Dendritic cell treated with granulocyte-macrophage colony-stimulating factor and Interleukin-4, amounts not matched to agents 40 ng/mL and 50 ng/mL, for 4 days (primary cell): ENCODE data around the gene MUSTN1.

ENCODE experiments used
- H3K27ac Mint-ChIP-seq: one replicate; pipeline ENCODE4 v1.8.0; 2022; ENCODE audit warnings: mild to moderate bottlenecking, mixed read lengths
- H3K27me3 Mint-ChIP-seq: one replicate; pipeline ENCODE4 v1.8.0; 2022; ENCODE audit warnings: mild to moderate bottlenecking, mixed read lengths
- H3K36me3 Mint-ChIP-seq: one replicate; pipeline ENCODE4 v1.8.0; 2022; ENCODE audit warnings: low read depth, mixed read lengths
- H3K4me1 Mint-ChIP-seq: one replicate; pipeline ENCODE4 v1.8.0; 2022; ENCODE audit warnings: low read depth, mixed read lengths
- H3K4me3 Mint-ChIP-seq: one replicate; pipeline ENCODE4 v1.8.0; 2022; ENCODE audit warnings: mild to moderate bottlenecking, moderate library complexity, mixed read lengths
- H3K9me3 Mint-ChIP-seq: one replicate; pipeline ENCODE4 v1.8.0; 2022; ENCODE audit warnings: mixed read lengths
- intact Hi-C: fragments of 100-400 bp; cut with micrococcal nuclease; formaldehyde crosslinking; loops from one replicate; pipeline ENCODE4 v1.15.0; 2022

The MUSTN1 gene

DNA sequence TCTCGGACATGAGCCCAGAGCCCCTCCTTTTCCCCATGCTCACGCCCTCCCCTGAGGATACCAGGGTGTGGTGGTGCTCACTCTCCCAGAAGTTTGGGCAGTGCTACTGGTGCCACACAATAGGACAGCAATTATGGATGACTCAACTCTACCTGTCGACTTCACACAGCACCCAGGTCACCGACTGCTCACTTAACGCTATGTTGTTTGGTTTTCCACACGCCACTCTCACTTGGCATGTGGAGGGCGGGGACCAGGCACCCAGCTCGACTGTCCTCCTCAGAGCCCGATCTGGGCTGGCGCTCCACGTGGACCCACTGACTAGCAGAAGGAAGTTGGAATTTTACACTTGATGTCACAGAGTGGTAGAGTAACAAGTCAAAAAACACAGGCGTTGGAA lies 31.6 kb upstream of the MUSTN1 start:
- Mint-ChIP-seq H3K9me3 (peaks cover 43% of the 10 kb centered on the region), H3K36me3 (peaks cover 40% of the 10 kb centered on the region), H3K27ac (no peak overlapping the region), H3K27me3 (no peaks in the 10 kb centered on the region), H3K4me3 (no peak overlapping the region), H3K4me1 (peaks cover 8% of the 10 kb centered on the region)
- intact Hi-C loops, result no loop called here

DNA sequence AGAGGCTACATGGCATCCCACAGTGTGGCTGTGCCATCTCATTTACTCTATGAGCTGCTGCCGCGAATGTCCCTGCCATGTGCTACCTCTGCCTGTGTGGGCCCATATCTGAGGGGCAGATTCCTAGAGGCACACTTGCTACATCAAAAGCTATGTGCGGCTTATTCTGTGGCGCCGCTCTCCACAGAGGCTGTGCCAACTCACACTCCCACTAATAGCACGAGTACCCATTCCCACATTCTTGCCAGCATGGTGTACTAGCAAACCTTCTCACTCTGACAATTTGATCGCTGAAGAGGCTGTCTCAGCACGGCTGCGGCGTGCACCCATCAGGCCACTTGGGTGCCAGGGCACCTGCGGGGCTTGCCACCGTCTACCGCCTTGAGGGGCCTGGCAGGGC lies 31.2 kb upstream of the MUSTN1 start:
- H3K27me3 Mint-ChIP-seq, result no peaks in the 10 kb centered on the region
- no peak overlapping the region for H3K27ac Mint-ChIP-seq
- no peak overlapping the region for H3K4me3 Mint-ChIP-seq
- peaks cover 41% of the 10 kb centered on the region for H3K36me3 Mint-ChIP-seq
- intact Hi-C loops, result no loop called here
- H3K9me3 Mint-ChIP-seq, result peaks cover 43% of the 10 kb centered on the region
- H3K4me1 Mint-ChIP-seq, result peaks cover 8% of the 10 kb centered on the region

GRCh38 chr3:52860424-52860768 lies 25.6 kb upstream of the MUSTN1 start:
- no peak overlapping the region for H3K4me3 Mint-ChIP-seq
- H3K9me3 Mint-ChIP-seq, result peaks cover 28% of the 10 kb centered on the region
- intact Hi-C loops, result no loop called here
- H3K27me3 Mint-ChIP-seq, result no peaks in the 10 kb centered on the region
- H3K27ac Mint-ChIP-seq, result no peak overlapping the region
- H3K4me1 Mint-ChIP-seq, result peaks cover 12% of the 10 kb centered on the region
- H3K36me3 Mint-ChIP-seq, result peaks cover 54% of the 10 kb centered on the region

- no peaks in the 10 kb centered on the region for H3K27me3 Mint-ChIP-seq
- intact Hi-C loops, result no loop called here
- H3K4me3 Mint-ChIP-seq, result no peak overlapping the region
- H3K27ac Mint-ChIP-seq, result no peak overlapping the region
- peaks cover 12% of the 10 kb centered on the region for H3K4me1 Mint-ChIP-seq
- peaks cover 55% of the 10 kb centered on the region for H3K36me3 Mint-ChIP-seq
- peaks cover 22% of the 10 kb centered on the region for H3K9me3 Mint-ChIP-seq
Measured at GRCh38 chr3:52859686-52860423, 25.0 kb upstream of the MUSTN1 start.

- Mint-ChIP-seq H3K4me1 (peaks cover 12% of the 10 kb centered on the region), H3K4me3 (no peak overlapping the region), H3K27me3 (no peaks in the 10 kb centered on the region), H3K9me3 (peaks cover 4% of the 10 kb centered on the region), H3K36me3 (peaks cover 53% of the 10 kb centered on the region), H3K27ac (no peak overlapping the region)
- intact Hi-C loops, result no loop called here
Measured at GRCh38 chr3:52857864-52858263, 23.0 kb upstream of the MUSTN1 start.

DNA sequence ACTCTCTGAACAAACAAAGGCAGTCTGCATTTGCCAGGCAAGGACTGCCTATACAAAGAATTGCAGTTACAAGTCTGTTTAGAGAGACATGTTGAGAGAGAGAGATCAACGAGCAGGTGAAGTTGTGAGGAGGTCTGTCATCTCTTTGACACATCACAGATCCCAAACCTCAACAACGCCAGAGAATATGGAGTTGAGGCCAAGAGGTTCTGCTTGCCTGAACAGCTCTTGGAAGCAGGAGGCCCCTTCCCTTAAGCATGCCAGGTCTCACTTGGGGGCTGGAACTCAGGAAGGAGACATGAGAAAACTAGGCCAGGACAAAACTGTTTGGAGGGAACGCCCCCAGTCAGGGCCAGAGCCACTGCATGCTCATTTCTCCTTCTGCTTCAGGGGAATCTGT lies 22.3 kb upstream of the MUSTN1 start:
- H3K4me1 Mint-ChIP-seq, result peaks cover 11% of the 10 kb centered on the region
- H3K36me3 Mint-ChIP-seq, result peaks cover 55% of the 10 kb centered on the region
- intact Hi-C loops, result no loop called here
- no peak overlapping the region for H3K4me3 Mint-ChIP-seq
- no peak overlapping the region for H3K27ac Mint-ChIP-seq
- no peaks in the 10 kb centered on the region for H3K27me3 Mint-ChIP-seq
- H3K9me3 Mint-ChIP-seq, result no peaks in the 10 kb centered on the region

- intact Hi-C loops, result no loop called here
- peaks cover 59% of the 10 kb centered on the region for H3K36me3 Mint-ChIP-seq
- no peak overlapping the region for H3K4me3 Mint-ChIP-seq
- no peaks in the 10 kb centered on the region for H3K27me3 Mint-ChIP-seq
- H3K9me3 Mint-ChIP-seq, result no peaks in the 10 kb centered on the region
- H3K4me1 Mint-ChIP-seq, result peaks cover 6% of the 10 kb centered on the region
- no peak overlapping the region for H3K27ac Mint-ChIP-seq
Measured at GRCh38 chr3:52856666-52857065, 21.8 kb upstream of the MUSTN1 start.

- H3K27ac Mint-ChIP-seq, result no peak overlapping the region
Measured at GRCh38 chr3:52854013-52854412, 19.2 kb upstream of the MUSTN1 start.

GRCh38 chr3:52852419-52852818 lies 17.6 kb upstream of the MUSTN1 start:
- Mint-ChIP-seq H3K36me3 (peaks cover 89% of the 10 kb centered on the region), H3K9me3 (no peaks in the 10 kb centered on the region), H3K27ac (no peak overlapping the region), H3K4me1 (peaks cover 4% of the 10 kb centered on the region), H3K27me3 (no peaks in the 10 kb centered on the region), H3K4me3 (no peak overlapping the region)
- intact Hi-C loops, result loop anchor here (5.0 kb wide), 3 partner anchors 80 to 220 kb away; no protein-coding TSS in a partner anchor

More at GRCh38 chr3:52854013-52854412, 19.2 kb upstream of the MUSTN1 start:
- H3K27me3 Mint-ChIP-seq, result no peaks in the 10 kb centered on the region
- peaks cover 73% of the 10 kb centered on the region for H3K36me3 Mint-ChIP-seq
- no peaks in the 10 kb centered on the region for H3K9me3 Mint-ChIP-seq
- intact Hi-C loops, result loop anchor here (5.0 kb wide), 3 partner anchors 78 to 218 kb away; no protein-coding TSS in a partner anchor
- H3K4me1 Mint-ChIP-seq, result peaks cover 4% of the 10 kb centered on the region
- H3K4me3 Mint-ChIP-seq, result no peak overlapping the region

- H3K27me3 Mint-ChIP-seq, result no peaks in the 10 kb centered on the region
- H3K4me3 Mint-ChIP-seq, result no peak overlapping the region
- H3K9me3 Mint-ChIP-seq, result no peaks in the 10 kb centered on the region
- H3K4me1 Mint-ChIP-seq, result peaks cover 6% of the 10 kb centered on the region
- peaks cover 88% of the 10 kb centered on the region for H3K36me3 Mint-ChIP-seq
- H3K27ac Mint-ChIP-seq, result no peak overlapping the region
- intact Hi-C loops, result loop anchor here (5.0 kb wide), 3 partner anchors 81 to 221 kb away; no protein-coding TSS in a partner anchor
Measured at GRCh38 chr3:52851348-52851747, 16.5 kb upstream of the MUSTN1 start.

DNA sequence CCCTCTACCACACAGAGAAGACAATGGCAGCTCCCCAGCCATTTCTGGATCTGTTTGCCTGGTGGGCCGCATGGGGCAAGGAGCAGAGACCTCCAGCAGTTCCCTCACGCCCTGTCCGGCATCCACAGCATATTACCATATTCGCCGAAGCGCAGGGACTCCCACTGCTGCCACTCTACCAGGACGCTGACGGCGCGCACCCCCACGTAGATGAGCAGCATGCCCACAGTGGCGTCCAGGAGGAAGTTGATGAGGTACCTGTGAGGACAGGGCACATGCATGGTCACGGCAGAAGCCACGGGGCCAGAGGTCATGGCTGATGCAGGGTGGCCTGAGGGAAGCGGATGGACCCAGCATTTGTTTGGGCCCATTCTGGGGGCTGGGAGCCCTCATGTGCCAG lies 14.8 kb upstream of the MUSTN1 start:
- H3K27me3 Mint-ChIP-seq, result no peaks in the 10 kb centered on the region
- H3K36me3 Mint-ChIP-seq, result peaks cover 79% of the 10 kb centered on the region
- no peak overlapping the region for H3K4me3 Mint-ChIP-seq

GRCh38 chr3:52848617-52849016 lies 13.8 kb upstream of the MUSTN1 start:
- Mint-ChIP-seq H3K27ac (no peak overlapping the region), H3K36me3 (peaks cover 83% of the 10 kb centered on the region), H3K27me3 (no peaks in the 10 kb centered on the region), H3K4me3 (no peak overlapping the region), H3K4me1 (peaks cover 31% of the 10 kb centered on the region), H3K9me3 (no peaks in the 10 kb centered on the region)
- intact Hi-C loops, result no loop called here

More for the DNA sequence above, 14.8 kb upstream of the MUSTN1 start:
- no peaks in the 10 kb centered on the region for H3K9me3 Mint-ChIP-seq
- intact Hi-C loops, result loop anchor here (5.0 kb wide), 3 partner anchors 83 to 223 kb away; no protein-coding TSS in a partner anchor
- H3K27ac Mint-ChIP-seq, result no peak overlapping the region
- H3K4me1 Mint-ChIP-seq, result peaks cover 20% of the 10 kb centered on the region

- H3K9me3 Mint-ChIP-seq, result no peaks in the 10 kb centered on the region
- peaks cover 80% of the 10 kb centered on the region for H3K36me3 Mint-ChIP-seq
- no peak overlapping the region for H3K4me3 Mint-ChIP-seq
- intact Hi-C loops, result no loop called here
- H3K27ac Mint-ChIP-seq, result no peak overlapping the region
- no peaks in the 10 kb centered on the region for H3K27me3 Mint-ChIP-seq
- peaks cover 40% of the 10 kb centered on the region for H3K4me1 Mint-ChIP-seq
Measured at GRCh38 chr3:52847726-52848125, 12.9 kb upstream of the MUSTN1 start.

GRCh38 chr3:52847241-52847640 lies 12.4 kb upstream of the MUSTN1 start:
- Mint-ChIP-seq H3K4me1 (peaks cover 44% of the 10 kb centered on the region), H3K9me3 (no peaks in the 10 kb centered on the region), H3K36me3 (peaks cover 80% of the 10 kb centered on the region), H3K4me3 (no peak overlapping the region), H3K27me3 (no peaks in the 10 kb centered on the region), H3K27ac (no peak overlapping the region)
- intact Hi-C loops, result no loop called here
